GM10266 (cell line): ENCODE results near the gene KRT34.

Experiments
- DNase-seq: peaks from one replicate; pipeline ENCODE4 v3.0.0; 2012; ENCODE audit errors: extremely low spot score
- TF ChIP-seq, protein P1 (sequence below): IDR thresholded peaks from 2 replicates; pipeline ENCODE4 v1.5.1; 2012; ENCODE audit warnings: mild to moderate bottlenecking, low read depth; ENCODE audit not compliant: control insufficient read depth, insufficient read depth; ENCODE audit errors: missing control alignments

KRT34 gene

DNA sequence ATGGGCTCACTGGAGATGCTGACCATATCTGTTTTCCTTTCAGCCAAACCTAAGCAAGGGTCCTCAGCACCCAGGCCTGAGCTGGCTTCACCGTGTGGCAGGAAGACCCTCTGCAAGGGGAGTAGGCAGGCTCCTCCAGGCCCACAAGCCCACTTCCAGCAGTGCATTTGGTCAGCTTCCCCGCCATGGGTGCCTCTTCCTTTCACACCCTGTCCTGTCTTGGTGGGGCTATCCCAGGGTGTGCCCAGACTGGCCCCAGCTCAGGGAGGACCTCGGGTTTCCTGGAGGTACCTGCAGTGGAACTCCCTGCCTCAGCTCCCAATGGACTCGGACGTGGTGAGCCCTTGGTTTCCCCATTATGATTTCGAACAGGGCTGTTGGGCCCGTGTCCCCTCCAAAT, 53.9 kb downstream of the KRT34 start:
- no peak for DNase-seq
- TF ChIP-seq, protein P1, sequence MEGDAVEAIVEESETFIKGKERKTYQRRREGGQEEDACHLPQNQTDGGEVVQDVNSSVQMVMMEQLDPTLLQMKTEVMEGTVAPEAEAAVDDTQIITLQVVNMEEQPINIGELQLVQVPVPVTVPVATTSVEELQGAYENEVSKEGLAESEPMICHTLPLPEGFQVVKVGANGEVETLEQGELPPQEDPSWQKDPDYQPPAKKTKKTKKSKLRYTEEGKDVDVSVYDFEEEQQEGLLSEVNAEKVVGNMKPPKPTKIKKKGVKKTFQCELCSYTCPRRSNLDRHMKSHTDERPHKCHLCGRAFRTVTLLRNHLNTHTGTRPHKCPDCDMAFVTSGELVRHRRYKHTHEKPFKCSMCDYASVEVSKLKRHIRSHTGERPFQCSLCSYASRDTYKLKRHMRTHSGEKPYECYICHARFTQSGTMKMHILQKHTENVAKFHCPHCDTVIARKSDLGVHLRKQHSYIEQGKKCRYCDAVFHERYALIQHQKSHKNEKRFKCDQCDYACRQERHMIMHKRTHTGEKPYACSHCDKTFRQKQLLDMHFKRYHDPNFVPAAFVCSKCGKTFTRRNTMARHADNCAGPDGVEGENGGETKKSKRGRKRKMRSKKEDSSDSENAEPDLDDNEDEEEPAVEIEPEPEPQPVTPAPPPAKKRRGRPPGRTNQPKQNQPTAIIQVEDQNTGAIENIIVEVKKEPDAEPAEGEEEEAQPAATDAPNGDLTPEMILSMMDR, result no peak
